Thoracic aorta (tissue), 2 donors: ENCODE results near the gene CDK16. TPM values are rescaled to one million over a fixed set of nuclear protein-coding genes. Genes with fewer than 3 reads are reported as not detected.
A peak's percentile ranks its signal among the peaks of the same experiment; 100 is the strongest.

Source experiments
- ATAC-seq: fragments of 150-250 bp; one replicate; pipeline ENCODE4 v1.8.0; 2017; ENCODE audit warnings: low read depth; ENCODE audit not compliant: insufficient number of reproducible peaks, low FRiP score
- DNase-seq: peaks from one replicate; pipeline ENCODE4 v3.0.0-alpha.2; 2020; ENCODE audit warnings: low spot score
- H3K27ac ChIP-seq, 2 donors: fragments of 200-600 bp; sonication (generic); 1 replicate in 1 of 2; 2 replicates in 1 of 2; pipeline ENCODE4 v1.5.1; 2016; ENCODE audit warnings: mild to moderate bottlenecking in 2 of 2, moderate library complexity in 2 of 2
- H3K27me3 ChIP-seq: fragments of 200-600 bp; sonication (generic); replicated peaks from 2 replicates; pipeline ENCODE4 v1.6.0; 2016; ENCODE audit warnings: mild to moderate bottlenecking; ENCODE audit not compliant: insufficient read depth
- H3K36me3 ChIP-seq: fragments of 200-600 bp; sonication (generic); one replicate; pipeline ENCODE4 v1.5.1; 2016
- H3K4me1 ChIP-seq, 2 donors: fragments of 200-600 bp; sonication (generic); 1 replicate in 1 of 2; 2 replicates in 1 of 2; pipeline versions ENCODE4 v1.5.1 to v1.6.0; 2016; ENCODE audit warnings: low read depth in 2 of 2, mild to moderate bottlenecking in 1 of 2; ENCODE audit not compliant: control insufficient read depth in 1 of 2
- H3K4me3 ChIP-seq: fragments of 200-600 bp; sonication (generic); 2 replicates; pipeline ENCODE4 v1.5.1; 2016; ENCODE audit warnings: mild to moderate bottlenecking
- H3K9me3 ChIP-seq: fragments of 200-600 bp; sonication (generic); 2 replicates; pipeline ENCODE4 v1.5.1; 2016
- total RNA-seq, 2 donors: library from RNA; depleted of rRNA; stranded (reverse); fragments of >200 nt; gene quantifications; one replicate each; pipeline versions ENCODE4 v1.1.0 to v1.2.3, GENCODE V29; 2016
- TF ChIP-seq, protein P1 (sequence below): fragments of 200-600 bp; sonication (generic); IDR thresholded peaks from one replicate; pipeline ENCODE4 v1.5.1; 2019; ENCODE audit warnings: antibody characterized with exemption

CDK16 gene
- total RNA-seq, 2 donors from 2014 or later: 66.7 to 74.6 TPM

DNA sequence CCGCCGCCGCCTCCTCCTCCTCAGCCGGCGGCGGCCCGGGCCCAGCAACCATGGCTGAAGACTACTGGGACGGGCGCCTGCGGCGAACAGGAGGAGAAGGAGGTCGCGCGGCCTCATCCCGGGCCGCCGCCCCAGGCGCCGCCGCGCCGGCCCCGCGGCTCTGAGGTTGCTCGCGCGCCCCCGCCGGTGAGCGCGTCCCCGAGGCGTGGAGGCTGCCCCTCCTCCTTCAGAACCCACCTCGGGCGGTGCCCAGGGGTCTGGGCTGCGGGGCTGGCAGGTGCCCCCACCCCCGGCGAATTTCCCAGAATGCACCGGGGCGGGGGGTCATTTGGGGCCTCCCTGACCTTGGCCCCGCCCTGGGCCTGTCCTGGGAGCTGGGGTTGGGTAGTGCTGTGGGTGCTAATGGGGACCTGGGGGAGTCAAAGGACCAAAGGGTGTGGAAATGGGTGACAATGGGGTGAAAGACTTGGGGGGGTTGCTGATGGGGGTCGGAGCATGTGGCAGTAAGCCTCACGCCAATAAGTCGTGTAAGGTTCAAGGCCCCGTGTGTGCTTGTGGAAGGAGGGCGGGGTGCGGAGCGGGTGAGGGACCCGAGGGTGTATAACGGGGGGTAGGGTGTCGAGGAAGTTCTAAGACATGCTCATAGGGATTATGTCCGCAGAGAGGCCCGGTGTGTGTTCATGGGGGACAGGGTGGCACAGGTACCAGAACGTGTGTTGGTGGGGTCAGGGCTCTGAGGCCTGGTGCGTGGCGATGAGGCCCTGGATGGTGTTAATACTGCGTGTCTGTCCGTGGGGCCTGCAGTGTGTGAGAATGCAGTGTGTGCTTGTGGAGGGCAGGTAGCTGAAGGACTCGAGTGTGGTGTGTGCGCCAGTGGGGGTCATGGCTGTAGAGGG, 687 bp downstream of the CDK16 start:
- H3K4me3 ChIP-seq: peak overlapping the region; percentile 81
- ATAC-seq (no peak), DNase-seq (no peak)
- no peaks in the 10 kb centered on the region for H3K9me3 ChIP-seq
- H3K27me3 ChIP-seq: no peaks in the 10 kb centered on the region
- H3K27ac ChIP-seq: peak overlapping the region; percentile 92 to 96
- peaks cover 12% of the 10 kb centered on the region for H3K36me3 ChIP-seq
- TF ChIP-seq, protein P1, sequence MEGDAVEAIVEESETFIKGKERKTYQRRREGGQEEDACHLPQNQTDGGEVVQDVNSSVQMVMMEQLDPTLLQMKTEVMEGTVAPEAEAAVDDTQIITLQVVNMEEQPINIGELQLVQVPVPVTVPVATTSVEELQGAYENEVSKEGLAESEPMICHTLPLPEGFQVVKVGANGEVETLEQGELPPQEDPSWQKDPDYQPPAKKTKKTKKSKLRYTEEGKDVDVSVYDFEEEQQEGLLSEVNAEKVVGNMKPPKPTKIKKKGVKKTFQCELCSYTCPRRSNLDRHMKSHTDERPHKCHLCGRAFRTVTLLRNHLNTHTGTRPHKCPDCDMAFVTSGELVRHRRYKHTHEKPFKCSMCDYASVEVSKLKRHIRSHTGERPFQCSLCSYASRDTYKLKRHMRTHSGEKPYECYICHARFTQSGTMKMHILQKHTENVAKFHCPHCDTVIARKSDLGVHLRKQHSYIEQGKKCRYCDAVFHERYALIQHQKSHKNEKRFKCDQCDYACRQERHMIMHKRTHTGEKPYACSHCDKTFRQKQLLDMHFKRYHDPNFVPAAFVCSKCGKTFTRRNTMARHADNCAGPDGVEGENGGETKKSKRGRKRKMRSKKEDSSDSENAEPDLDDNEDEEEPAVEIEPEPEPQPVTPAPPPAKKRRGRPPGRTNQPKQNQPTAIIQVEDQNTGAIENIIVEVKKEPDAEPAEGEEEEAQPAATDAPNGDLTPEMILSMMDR: no peak
- peaks cover 4 to 26% of the 10 kb centered on the region in 2 donors for H3K4me1 ChIP-seq

DNA sequence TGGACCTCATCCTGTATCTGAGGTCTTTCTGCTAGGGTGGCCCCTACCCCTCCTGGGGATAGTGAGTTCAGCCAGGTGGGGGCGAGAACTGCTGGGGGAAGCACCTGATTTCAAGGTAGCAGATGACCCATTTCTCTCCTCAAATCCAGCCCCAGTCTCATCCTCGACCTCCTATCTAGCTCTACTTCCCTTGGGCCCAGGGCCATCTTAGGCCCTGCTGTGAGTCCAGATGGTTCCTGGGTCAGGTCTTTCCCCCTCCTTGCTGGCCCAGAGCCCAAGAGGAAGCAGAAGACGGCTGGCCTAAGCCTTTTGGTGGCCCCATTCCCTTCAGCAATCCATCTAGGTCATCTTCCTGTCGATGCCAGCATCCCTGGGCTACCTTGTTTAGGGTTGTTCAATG, 3.3 kb downstream of the CDK16 start:
- H3K9me3 ChIP-seq: no peaks in the 10 kb centered on the region
- DNase-seq (no peak), ATAC-seq (no peak)
- TF ChIP-seq, protein P1: no peak
- peaks cover 4 to 21% of the 10 kb centered on the region in 2 donors for H3K4me1 ChIP-seq
- H3K4me3 ChIP-seq: no peak overlapping the region
- no peak overlapping the region for H3K27ac ChIP-seq
- no peaks in the 10 kb centered on the region for H3K27me3 ChIP-seq
- H3K36me3 ChIP-seq: peaks cover 22% of the 10 kb centered on the region

DNA sequence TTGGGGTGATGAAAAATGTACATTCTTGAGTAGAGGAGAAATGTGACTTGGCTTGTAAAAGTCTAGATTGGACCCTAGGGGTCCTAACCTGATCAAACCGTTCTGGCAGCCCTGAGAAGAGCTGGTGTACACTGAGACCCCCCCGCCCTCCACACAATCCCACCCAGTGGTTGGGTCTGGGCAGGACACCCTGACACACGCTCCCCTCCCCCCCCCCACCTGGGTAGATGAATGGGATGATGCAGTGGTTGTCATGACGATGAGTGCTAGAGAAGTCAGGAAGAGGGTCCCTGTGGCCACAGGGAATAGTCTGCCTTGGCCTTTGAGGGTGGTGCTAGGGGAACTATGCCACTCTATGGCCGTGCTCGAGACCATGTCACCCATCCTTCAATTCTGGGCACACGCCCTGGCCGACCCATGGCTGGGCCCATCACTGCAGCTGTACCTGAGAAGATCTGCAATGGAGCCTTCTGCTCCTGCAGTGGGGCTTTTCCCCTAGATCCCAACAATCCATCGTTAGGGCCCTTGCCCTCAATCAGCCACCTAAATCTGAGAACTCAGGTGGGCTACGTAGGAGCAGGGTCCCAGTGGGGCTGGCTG, 4.4 kb downstream of the CDK16 start:
- Histone ChIP-seq H3K4me1 (peaks cover 4 to 15% of the 10 kb centered on the region in 2 donors), H3K36me3 (peaks cover 24% of the 10 kb centered on the region), H3K9me3 (no peaks in the 10 kb centered on the region), H3K27me3 (no peaks in the 10 kb centered on the region), H3K4me3 (no peak overlapping the region), H3K27ac (no peak overlapping the region)
- DNase-seq (no peak), ATAC-seq (no peak)
- TF ChIP-seq, protein P1: no peak

DNA sequence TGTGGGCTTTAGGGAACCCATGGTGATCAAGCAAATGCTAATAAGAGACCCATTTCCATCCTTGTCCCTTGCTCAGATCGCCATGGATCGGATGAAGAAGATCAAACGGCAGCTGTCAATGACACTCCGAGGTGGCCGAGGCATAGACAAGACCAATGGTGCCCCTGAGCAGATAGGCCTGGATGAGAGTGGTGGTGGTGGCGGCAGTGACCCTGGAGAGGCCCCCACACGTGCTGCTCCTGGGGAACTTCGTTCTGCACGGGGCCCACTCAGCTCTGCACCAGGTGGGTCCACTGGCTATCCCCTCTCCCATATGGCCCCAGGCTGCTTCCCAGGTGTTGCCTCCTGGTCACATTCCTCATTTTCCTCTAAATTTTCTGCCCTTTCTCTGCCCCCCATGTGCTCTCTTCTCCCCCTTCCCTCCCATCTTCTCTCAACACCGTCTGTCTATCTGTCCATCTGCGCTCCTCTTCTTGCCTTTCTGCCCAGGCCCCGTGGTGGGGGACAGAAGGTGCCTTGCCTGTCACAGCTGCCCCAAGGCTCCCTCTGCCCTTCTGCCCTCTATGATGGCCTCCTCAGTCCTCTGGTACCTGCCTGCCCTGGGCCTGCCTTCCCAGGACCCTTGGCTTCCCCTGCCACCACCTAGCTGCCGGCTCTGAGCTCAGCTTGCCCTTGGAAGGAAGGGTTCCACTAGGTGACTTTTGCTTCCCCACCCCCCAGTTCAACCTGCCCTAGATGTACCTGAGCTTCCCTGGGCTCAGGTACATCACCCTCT, 5.2 kb downstream of the CDK16 start:
- Histone ChIP-seq H3K4me1 (peaks cover 4 to 15% of the 10 kb centered on the region in 2 donors), H3K27ac (no peak overlapping the region), H3K9me3 (no peaks in the 10 kb centered on the region), H3K27me3 (no peaks in the 10 kb centered on the region), H3K4me3 (no peak overlapping the region), H3K36me3 (peaks cover 28% of the 10 kb centered on the region)
- DNase-seq (no peak), ATAC-seq (no peak)
- TF ChIP-seq, protein P1: no peak
